OCI-LY3 (cell line): ENCODE measurements around the gene S100A5.

Experiments used
- H2AFZ ChIP-seq: fragments of 200-600, 300-600 bp; shearing (Covaris generic); 2 replicates; pipeline ENCODE4 v1.6.0; 2014; ENCODE audit warnings: antibody characterized with exemption, low read depth, low read length
- H3K27ac ChIP-seq: fragments of 200-600, 300-600 bp; sonication (generic); 2 replicates; pipeline ENCODE4 v1.5.1; 2014; ENCODE audit warnings: mild to moderate bottlenecking, low read length, moderate library complexity, mixed read lengths
- H3K27me3 ChIP-seq: fragments of 200-600, 300-600 bp; sonication (generic); 2 replicates; pipeline ENCODE4 v1.6.1; 2014; ENCODE audit warnings: low read depth, low read length, mixed read lengths
- H3K36me3 ChIP-seq: fragments of 200-600, 300-600 bp; sonication (generic); replicated peaks from 2 replicates; pipeline ENCODE3; 2014; ENCODE audit warnings: low read depth, low read length, mixed read lengths
- H3K4me1 ChIP-seq: fragments of 300-600, 200-600 bp; sonication (generic); 2 replicates; pipeline ENCODE4 v1.6.1; 2014; ENCODE audit warnings: low read length, mixed read lengths
- H3K4me2 ChIP-seq: fragments of 200-600, 300-600 bp; sonication (generic); 2 replicates; pipeline ENCODE4 v1.6.1; 2014; ENCODE audit warnings: low read length, mixed read lengths
- H3K4me3 ChIP-seq: fragments of 300-600, 200-600 bp; sonication (generic); 2 replicates; pipeline ENCODE4 v1.5.1; 2014; ENCODE audit warnings: antibody characterized with exemption, mild to moderate bottlenecking, low read length, moderate library complexity
- H3K79me2 ChIP-seq: fragments of 300-600, 200-600 bp; shearing (Covaris generic); 2 replicates; pipeline ENCODE4 v1.6.1; 2014; ENCODE audit warnings: mild to moderate bottlenecking, low read length, mixed read lengths
- H3K9ac ChIP-seq: fragments of 300-600, 200-600 bp; shearing (Covaris generic); 2 replicates; pipeline ENCODE4 v1.6.0; 2014; ENCODE audit warnings: mild to moderate bottlenecking, low read length, moderate library complexity
- H3K9me3 ChIP-seq: fragments of 200-600, 300-600 bp; shearing (Covaris generic); 2 replicates; pipeline ENCODE4 v1.6.1; 2014; ENCODE audit warnings: low read length, mixed read lengths; ENCODE audit not compliant: insufficient read depth
- H4K20me1 ChIP-seq: fragments of 200-600, 300-600 bp; sonication (generic); 2 replicates; pipeline ENCODE4 v1.6.1; 2016; ENCODE audit warnings: low read length, mixed read lengths; ENCODE audit not compliant: insufficient read depth
- EZH2phosphoT487 ChIP-seq: fragments of 200-600 bp; shearing (Covaris generic); IDR thresholded peaks from 2 replicates; pipeline ENCODE4 v1.6.1; 2018; ENCODE audit warnings: antibody characterized with exemption, mixed run types, low read depth
- TF ChIP-seq, protein P1 (sequence below): fragments of 200-600, 300-600 bp; sonication (generic); IDR thresholded peaks from 2 replicates; pipeline ENCODE4 v1.5.1; 2014; ENCODE audit warnings: antibody characterized with exemption, low read length, low read depth

S100A5 gene

DNA sequence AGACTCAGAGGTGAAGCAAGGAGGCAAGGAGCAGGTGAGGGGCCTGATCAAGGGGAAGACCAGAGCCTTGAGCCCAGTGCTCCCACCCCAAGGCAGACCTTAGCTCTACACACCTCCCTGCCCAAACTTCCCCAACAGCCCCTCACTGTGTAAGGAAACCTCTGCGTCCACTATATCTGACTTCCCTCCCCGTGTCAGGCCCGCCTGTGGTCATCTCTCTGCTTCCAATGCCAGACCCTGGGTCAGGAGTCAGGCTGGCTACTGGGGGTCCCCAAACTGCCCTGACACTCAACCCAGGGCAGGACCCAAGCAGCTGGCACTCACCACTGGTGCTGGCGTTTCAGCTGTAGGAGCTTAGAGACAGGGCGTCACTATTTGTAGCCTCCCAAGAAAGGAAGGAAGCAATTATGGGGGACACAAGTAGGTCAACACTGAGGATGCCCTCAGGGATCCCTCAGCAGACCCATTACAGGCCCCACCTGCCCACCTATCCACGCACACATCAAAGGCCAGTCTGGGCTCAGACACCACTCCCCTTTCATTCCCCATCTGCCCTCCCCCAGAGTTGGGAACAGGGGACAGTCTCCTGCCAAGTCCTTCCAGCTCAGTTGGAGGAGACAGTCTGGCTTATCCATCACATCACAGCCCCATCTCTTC lies 9.1 kb upstream of the S100A5 start:
- no peak overlapping the region for H2AFZ ChIP-seq
- no peak overlapping the region for H3K4me3 ChIP-seq
- no peak for TF ChIP-seq EZH2phosphoT487
- TF ChIP-seq, protein P1, sequence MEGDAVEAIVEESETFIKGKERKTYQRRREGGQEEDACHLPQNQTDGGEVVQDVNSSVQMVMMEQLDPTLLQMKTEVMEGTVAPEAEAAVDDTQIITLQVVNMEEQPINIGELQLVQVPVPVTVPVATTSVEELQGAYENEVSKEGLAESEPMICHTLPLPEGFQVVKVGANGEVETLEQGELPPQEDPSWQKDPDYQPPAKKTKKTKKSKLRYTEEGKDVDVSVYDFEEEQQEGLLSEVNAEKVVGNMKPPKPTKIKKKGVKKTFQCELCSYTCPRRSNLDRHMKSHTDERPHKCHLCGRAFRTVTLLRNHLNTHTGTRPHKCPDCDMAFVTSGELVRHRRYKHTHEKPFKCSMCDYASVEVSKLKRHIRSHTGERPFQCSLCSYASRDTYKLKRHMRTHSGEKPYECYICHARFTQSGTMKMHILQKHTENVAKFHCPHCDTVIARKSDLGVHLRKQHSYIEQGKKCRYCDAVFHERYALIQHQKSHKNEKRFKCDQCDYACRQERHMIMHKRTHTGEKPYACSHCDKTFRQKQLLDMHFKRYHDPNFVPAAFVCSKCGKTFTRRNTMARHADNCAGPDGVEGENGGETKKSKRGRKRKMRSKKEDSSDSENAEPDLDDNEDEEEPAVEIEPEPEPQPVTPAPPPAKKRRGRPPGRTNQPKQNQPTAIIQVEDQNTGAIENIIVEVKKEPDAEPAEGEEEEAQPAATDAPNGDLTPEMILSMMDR, result no peak
- H3K4me1 ChIP-seq, result peaks cover 36% of the 10 kb centered on the region
- no peaks in the 10 kb centered on the region for H3K27me3 ChIP-seq
- H3K4me2 ChIP-seq, result no peak overlapping the region
- no peaks in the 10 kb centered on the region for H3K36me3 ChIP-seq
- no peaks in the 10 kb centered on the region for H3K79me2 ChIP-seq
- H4K20me1 ChIP-seq, result no peaks in the 10 kb centered on the region
- H3K9ac ChIP-seq, result no peak overlapping the region
- no peak overlapping the region for H3K27ac ChIP-seq
- H3K9me3 ChIP-seq, result no peaks in the 10 kb centered on the region

DNA sequence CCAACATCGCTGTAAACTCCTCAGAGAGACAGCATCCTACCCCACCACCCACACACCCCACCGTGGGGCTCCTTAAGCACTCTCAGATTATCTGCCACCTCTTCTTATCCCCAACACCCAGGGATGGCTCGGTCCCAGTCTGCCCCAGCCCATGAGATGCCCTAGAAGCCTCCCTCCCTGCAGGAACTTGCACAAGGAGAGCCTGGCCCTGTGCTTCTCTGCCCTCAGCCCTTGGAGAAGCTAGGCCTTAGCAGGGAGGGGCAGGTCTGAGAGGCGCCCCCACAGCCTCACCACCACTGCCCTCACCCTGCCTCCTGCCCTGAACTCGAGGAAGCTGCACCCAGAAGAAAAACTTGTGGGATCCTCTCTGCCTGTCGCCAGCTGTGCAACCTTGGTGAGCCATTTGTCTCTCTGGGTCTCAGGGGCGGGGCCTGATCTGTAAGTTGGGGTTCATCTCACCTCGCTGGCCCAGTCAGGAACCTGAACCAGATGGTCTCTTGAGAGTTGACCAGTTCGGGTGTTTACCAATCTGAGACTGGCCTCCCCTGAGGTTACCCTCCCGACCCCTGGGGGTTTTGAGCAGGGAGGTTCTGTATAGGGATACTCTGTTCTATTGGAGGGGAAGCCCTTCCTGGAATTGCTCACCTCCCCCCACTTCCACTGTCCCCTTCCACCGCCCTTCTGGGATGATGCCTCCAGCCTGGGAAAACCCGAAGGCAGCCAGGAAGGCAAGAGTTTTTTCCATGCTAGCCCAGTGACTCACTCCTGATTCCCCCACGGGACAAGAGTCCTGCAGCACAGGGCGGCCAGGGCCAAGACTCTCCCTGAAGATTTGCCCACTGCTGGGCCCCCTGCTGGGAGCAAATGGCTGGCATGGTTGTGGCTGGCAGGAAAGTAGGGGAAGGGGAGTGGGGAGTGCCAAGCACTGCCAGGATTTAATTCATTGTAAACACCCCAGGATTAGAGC lies 8.3 kb upstream of the S100A5 start, which contains the start of gene S100A3:
Gene S100A3, minus strand, starts transcription at position 537 of the 967 bp plus-strand sequence. CDS start 773 bp downstream, outside the sequence.
- Histone ChIP-seq H3K4me3 (no peak within 1 kb of the TSS), H3K27me3 (no peaks in the 10 kb centered on the region), H3K9me3 (no peaks in the 10 kb centered on the region), H3K4me2 (no peak within 1 kb of the TSS), H3K36me3 (peaks cover 7% of the 10 kb centered on the region), H2AFZ (no peak within 1 kb of the TSS), H3K9ac (no peak within 1 kb of the TSS), H3K79me2 (no peaks in the 10 kb centered on the region), H4K20me1 (no peaks in the 10 kb centered on the region), H3K4me1 (peaks cover 39% of the 10 kb centered on the region), H3K27ac (no peak within 1 kb of the TSS)
- TF ChIP-seq, protein P1, result no peak
- no peak for TF ChIP-seq EZH2phosphoT487

GRCh38 chr1:153547560-153548551 lies 7.1 kb upstream of the S100A5 start:
- H3K9me3 ChIP-seq, result no peaks in the 10 kb centered on the region
- H3K36me3 ChIP-seq, result peaks cover 14% of the 10 kb centered on the region
- no peaks in the 10 kb centered on the region for H3K27me3 ChIP-seq
- H2AFZ ChIP-seq, result no peak overlapping the region
- H3K9ac ChIP-seq, result no peak overlapping the region
- no peaks in the 10 kb centered on the region for H4K20me1 ChIP-seq
- TF ChIP-seq, protein P1, result no peak
- no peak for TF ChIP-seq EZH2phosphoT487
- H3K79me2 ChIP-seq, result no peaks in the 10 kb centered on the region
- no peak overlapping the region for H3K27ac ChIP-seq
- H3K4me1 ChIP-seq, result peaks cover 36% of the 10 kb centered on the region
- H3K4me3 ChIP-seq, result no peak overlapping the region
- H3K4me2 ChIP-seq, result no peak overlapping the region
